PC-9 (cell line): ENCODE data around the gene B9D1. TPM values are rescaled to one million over a fixed set of nuclear protein-coding genes. Genes with fewer than 3 reads are reported as not detected.
"Not testable (repeated sequence)": the region's sequence is repeated elsewhere in the genome, so short reads cannot be mapped to it uniquely, and the experiment has no call there.

Source experiments
- BruUV-seq: library from RNA; stranded (reverse); fragments of 400-500 nt; replicated peaks from 2 replicates; lab custom pipeline; 2021; lab: Mats Ljungman, UMichigan
- CTCF ChIA-PET: fragments of 300-600 bp; sonication (Branson Sonifier 250); formaldehyde crosslinking; loops from one replicate; lab custom pipeline; 2022; ENCODE audit warnings: antibody characterized with exemption; lab: Charles Lee
- POLR2A ChIA-PET: fragments of 300-600 bp; sonication (Branson Sonifier 250); formaldehyde crosslinking; loops from one replicate; lab custom pipeline; 2022; ENCODE audit warnings: antibody characterized with exemption; ENCODE audit not compliant: unreplicated experiment; lab: Charles Lee
- DNase-seq, 2 experiments: peaks; one replicate each; pipeline versions ENCODE4 v3.0.0 to v3.0.0-alpha.2; 2015 to 2022; ENCODE audit warnings: mixed read lengths in 1 of 2
- H2AFZ ChIP-seq: fragments of 200-600 bp; sonication (generic); 2 replicates; pipeline ENCODE4 v1.8.1; 2017; ENCODE audit warnings: antibody characterized with exemption
- H3F3A ChIP-seq: fragments of 200-600 bp; sonication (generic); 2 replicates; pipeline ENCODE4 v1.8.1; 2017; ENCODE audit warnings: antibody characterized with exemption, mild to moderate bottlenecking, low read depth; ENCODE audit not compliant: insufficient read depth
- H3K27ac ChIP-seq: fragments of 200-600 bp; sonication (generic); 2 replicates; pipeline ENCODE4 v1.6.1; 2016; ENCODE audit warnings: mixed run types
- H3K27me3 ChIP-seq: fragments of 200-600 bp; sonication (generic); 2 replicates; pipeline ENCODE4 v1.6.1; 2016; ENCODE audit warnings: low read depth, mixed run types; ENCODE audit not compliant: insufficient read depth
- H3K36me3 ChIP-seq: fragments of 200-600 bp; sonication (generic); 2 replicates; pipeline ENCODE4 v1.6.1; 2016; ENCODE audit warnings: low read depth, mixed run types
- H3K4me1 ChIP-seq: fragments of 200-600 bp; sonication (generic); replicated peaks from 2 replicates; pipeline ENCODE4 v1.6.1; 2016; ENCODE audit warnings: mixed run types; ENCODE audit not compliant: insufficient read depth
- H3K4me2 ChIP-seq: fragments of 200-600 bp; sonication (generic); 2 replicates; pipeline ENCODE4 v1.6.1; 2017; ENCODE audit warnings: mixed run types
- H3K4me3 ChIP-seq: fragments of 200-600 bp; sonication (generic); 2 replicates; pipeline ENCODE4 v1.6.1; 2016; ENCODE audit warnings: mixed run types
- H3K79me2 ChIP-seq: fragments of 200-600 bp; sonication (generic); 2 replicates; pipeline ENCODE4 v1.6.1; 2017; ENCODE audit warnings: low read depth, mixed run types
- H3K9me2 ChIP-seq: fragments of 200-600 bp; sonication (generic); 2 replicates; pipeline ENCODE4 v1.8.1; 2017; ENCODE audit warnings: mild to moderate bottlenecking; ENCODE audit not compliant: insufficient read depth
- H3K9me3 ChIP-seq: fragments of 200-600 bp; sonication (generic); 2 replicates; pipeline ENCODE4 v1.8.1; 2016; ENCODE audit warnings: low read depth; ENCODE audit not compliant: insufficient read depth
- H4K20me1 ChIP-seq: fragments of 200-600 bp; sonication (generic); 2 replicates; pipeline ENCODE4 v1.8.1; 2017; ENCODE audit not compliant: insufficient read depth
- EZH2 ChIP-seq: fragments of 200-600 bp; sonication (generic); IDR thresholded peaks from 2 replicates; pipeline ENCODE4 v1.8.0; 2017; ENCODE audit warnings: antibody characterized with exemption, low read depth
- intact Hi-C: fragments of 100-400 bp; cut with micrococcal nuclease; formaldehyde crosslinking; loops from one replicate; pipeline ENCODE4 v1.10.0; 2022; ENCODE audit not compliant: unreplicated experiment
- total RNA-seq: library from RNA; stranded (reverse); gene quantifications from 2 replicates; pipeline ENCODE4 v1.2.3, GENCODE V29; 2021
- TF ChIP-seq, protein P1 (sequence below): fragments of 200-600 bp; sonication (generic); conservative IDR thresholded peaks from 2 replicates; pipeline ENCODE4 v1.6.1; 2017; ENCODE audit warnings: mixed run types, antibody characterized with exemption, mild to moderate bottlenecking, moderate library complexity

B9D1 gene
- total RNA-seq, 1 experiment from 2014 or later = 40.2 TPM

GRCh38 chr17:19354748-19355147 is 7.8 kb downstream of the B9D1 start:
- DNase-seq = no peak
- H3K27me3 ChIP-seq = no peaks in the 10 kb centered on the region
- no peaks in the 10 kb centered on the region for H3K79me2 ChIP-seq
- H4K20me1 ChIP-seq = no peaks in the 10 kb centered on the region
- H3K9me2 ChIP-seq = no peaks in the 10 kb centered on the region
- H3K9me3 ChIP-seq = no peaks in the 10 kb centered on the region
- no peak for TF ChIP-seq EZH2
- TF ChIP-seq, protein P1, sequence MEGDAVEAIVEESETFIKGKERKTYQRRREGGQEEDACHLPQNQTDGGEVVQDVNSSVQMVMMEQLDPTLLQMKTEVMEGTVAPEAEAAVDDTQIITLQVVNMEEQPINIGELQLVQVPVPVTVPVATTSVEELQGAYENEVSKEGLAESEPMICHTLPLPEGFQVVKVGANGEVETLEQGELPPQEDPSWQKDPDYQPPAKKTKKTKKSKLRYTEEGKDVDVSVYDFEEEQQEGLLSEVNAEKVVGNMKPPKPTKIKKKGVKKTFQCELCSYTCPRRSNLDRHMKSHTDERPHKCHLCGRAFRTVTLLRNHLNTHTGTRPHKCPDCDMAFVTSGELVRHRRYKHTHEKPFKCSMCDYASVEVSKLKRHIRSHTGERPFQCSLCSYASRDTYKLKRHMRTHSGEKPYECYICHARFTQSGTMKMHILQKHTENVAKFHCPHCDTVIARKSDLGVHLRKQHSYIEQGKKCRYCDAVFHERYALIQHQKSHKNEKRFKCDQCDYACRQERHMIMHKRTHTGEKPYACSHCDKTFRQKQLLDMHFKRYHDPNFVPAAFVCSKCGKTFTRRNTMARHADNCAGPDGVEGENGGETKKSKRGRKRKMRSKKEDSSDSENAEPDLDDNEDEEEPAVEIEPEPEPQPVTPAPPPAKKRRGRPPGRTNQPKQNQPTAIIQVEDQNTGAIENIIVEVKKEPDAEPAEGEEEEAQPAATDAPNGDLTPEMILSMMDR = no peak
- H3F3A ChIP-seq = peaks cover 17% of the 10 kb centered on the region
- H3K4me2 ChIP-seq = no peak overlapping the region
- no peak overlapping the region for H3K4me3 ChIP-seq
- ChIA-PET CTCF (interaction anchor here (0.7 kb wide), 1 partner anchor 42 kb away, joined by 7 read pairs; no protein-coding TSS in a partner anchor), POLR2A (interaction anchor here (0.5 to 1.3 kb wide), 3 partner anchors 16 to 777 kb away, joined by 5 to 33 read pairs (median 10); partner anchors contain the start of gene MAPK7)
- H3K36me3 ChIP-seq = peaks cover 11% of the 10 kb centered on the region; the same call in 1 of the 2 replicates
- H3K27ac ChIP-seq = no peak overlapping the region
- H2AFZ ChIP-seq = no peak overlapping the region
- intact Hi-C loops = no loop called here
- H3K4me1 ChIP-seq = peaks cover 9% of the 10 kb centered on the region
- BruUV-seq = no TSS peak

GRCh38 chr17:19353401-19353800 is 9.1 kb downstream of the B9D1 start:
- H3K36me3 ChIP-seq, BruUV-seq, H3K4me2 ChIP-seq, H3K27me3 ChIP-seq, intact Hi-C loops, H4K20me1 ChIP-seq, H3K9me2 ChIP-seq, H3K79me2 ChIP-seq, H2AFZ ChIP-seq, DNase-seq, H3K4me3 ChIP-seq, H3K27ac ChIP-seq, H3K9me3 ChIP-seq: not testable (repeated sequence)
- POLR2A ChIA-PET = interaction anchor here (0.6 to 1.3 kb wide), 2 partner anchors 25 to 599 kb away, joined by 4 to 10 read pairs; partner anchors contain the start of gene MAPK7
- CTCF ChIA-PET = interaction anchor here (0.8 to 1.0 kb wide), 2 partner anchors 9 kb away, joined by 3 read pairs; partner anchors contain the start of gene B9D1
- Histone ChIP-seq H3F3A (peaks cover 26% of the 10 kb centered on the region), H3K4me1 (peaks cover 14% of the 10 kb centered on the region)

GRCh38 chr17:19348806-19349205 is 13.7 kb downstream of the B9D1 start:
- peak overlapping the region; percentile 57 for H3K27ac ChIP-seq
- no peak for DNase-seq
- ChIA-PET POLR2A (no interaction called here), CTCF (no interaction called here)
- no peaks in the 10 kb centered on the region for H3K79me2 ChIP-seq
- no peak overlapping the region for H2AFZ ChIP-seq
- no peaks in the 10 kb centered on the region; the same call in 1 of the 2 replicates for H3K36me3 ChIP-seq
- intact Hi-C loops = no loop called here
- no TSS peak for BruUV-seq
- H3F3A ChIP-seq = peaks cover 24% of the 10 kb centered on the region
- no peaks in the 10 kb centered on the region for H3K9me3 ChIP-seq
- no peaks in the 10 kb centered on the region for H3K9me2 ChIP-seq
- H3K4me3 ChIP-seq = no peak overlapping the region
- peak overlapping the region; percentile 6 for H3K4me2 ChIP-seq
- H4K20me1 ChIP-seq = no peaks in the 10 kb centered on the region
- TF ChIP-seq, protein P1 = no peak
- TF ChIP-seq EZH2 = no peak
- peaks cover 27% of the 10 kb centered on the region for H3K4me1 ChIP-seq
- no peaks in the 10 kb centered on the region for H3K27me3 ChIP-seq
